ENCODE data around the gene PUM1. TPM values are rescaled to one million over a fixed set of nuclear protein-coding genes. Genes with fewer than 3 reads are reported as not detected.

The PUM1 gene
- total and polyA plus RNA-seq, 10 of the 15 experiments (the other 5 are each of a cell fraction or from before 2014, with no cell fraction given): 21.4 to 75.3 (median 42.4) TPM

DNA sequence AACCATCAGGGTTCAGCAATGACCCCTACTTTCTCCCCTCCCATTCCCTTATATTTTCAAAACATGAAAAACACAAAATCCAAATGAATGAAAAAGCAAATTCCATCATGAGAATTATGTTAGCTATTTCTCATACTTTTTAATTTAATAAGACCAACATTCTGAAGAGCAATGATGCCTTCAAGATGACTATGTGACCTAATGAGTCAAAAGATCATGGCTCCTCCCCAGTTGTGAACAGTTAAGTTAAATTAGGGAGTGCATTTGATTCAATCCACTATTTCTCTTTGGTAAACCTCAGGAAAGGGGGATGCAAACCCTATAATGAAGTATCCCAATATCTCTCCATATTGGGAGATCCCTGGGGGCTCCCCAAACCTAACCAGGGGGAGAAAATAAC, 36.5 kb downstream of the PUM1 start:
- H4K20me1 ChIP-seq (ENCODE audit: control insufficient read depth, insufficient read depth): peaks cover 3% of the 10 kb centered on the region; the same call in 1 of the 2 replicates
- H3K9ac ChIP-seq (ENCODE audit: control insufficient read depth, insufficient read depth, low read length): no peak overlapping the region
- ChIA-PET RAD21 (ENCODE audit: unreplicated experiment) (interaction anchor here (1.3 kb wide), 1 partner anchor 17 kb away, joined by 4 read pairs; no protein-coding TSS in a partner anchor), CTCF (no interaction called here), SMC1A (ENCODE audit: uncharacterized antibody, unreplicated experiment) (interaction anchor here (1.8 kb wide), 1 partner anchor 17 kb away, joined by 6 read pairs; no protein-coding TSS in a partner anchor), POLR2A (interaction anchor here (0.8 kb wide), 1 partner anchor 103 kb away, joined by 10 read pairs; no protein-coding TSS in a partner anchor)
- no peak overlapping the region for H2AFZ ChIP-seq (ENCODE audit: control insufficient read depth, low read depth, low read length)
- FAIRE-seq (no peak), ATAC-seq (no peak), DNase-seq (ENCODE audit: low read depth, low spot score) (no peak)
- H3K4me3 ChIP-seq: no peak overlapping the region
- in situ Hi-C loops (cut with MboI) (no loop called here), intact Hi-C loops (cut with micrococcal nuclease; ENCODE audit: unreplicated experiment) (no loop called here)
- H3K27me3 ChIP-seq (replicated peaks in 1 of 2; ENCODE audit: control insufficient read depth in 2 of 2, insufficient read depth in 2 of 2, low read length in 1 of 2): no peaks in the 10 kb centered on the region
- peaks cover 87% of the 10 kb centered on the region for H3K79me2 ChIP-seq (ENCODE audit: control insufficient read depth, insufficient read depth, low read length)
- H3K9me3 ChIP-seq (replicated peaks; ENCODE audit: control insufficient read depth, insufficient read depth, low read length): no peaks in the 10 kb centered on the region
- peaks cover 20% of the 10 kb centered on the region for H3K4me1 ChIP-seq (ENCODE audit: control insufficient read depth, insufficient read depth, low read length)
- TF ChIP-seq, protein P1, sequence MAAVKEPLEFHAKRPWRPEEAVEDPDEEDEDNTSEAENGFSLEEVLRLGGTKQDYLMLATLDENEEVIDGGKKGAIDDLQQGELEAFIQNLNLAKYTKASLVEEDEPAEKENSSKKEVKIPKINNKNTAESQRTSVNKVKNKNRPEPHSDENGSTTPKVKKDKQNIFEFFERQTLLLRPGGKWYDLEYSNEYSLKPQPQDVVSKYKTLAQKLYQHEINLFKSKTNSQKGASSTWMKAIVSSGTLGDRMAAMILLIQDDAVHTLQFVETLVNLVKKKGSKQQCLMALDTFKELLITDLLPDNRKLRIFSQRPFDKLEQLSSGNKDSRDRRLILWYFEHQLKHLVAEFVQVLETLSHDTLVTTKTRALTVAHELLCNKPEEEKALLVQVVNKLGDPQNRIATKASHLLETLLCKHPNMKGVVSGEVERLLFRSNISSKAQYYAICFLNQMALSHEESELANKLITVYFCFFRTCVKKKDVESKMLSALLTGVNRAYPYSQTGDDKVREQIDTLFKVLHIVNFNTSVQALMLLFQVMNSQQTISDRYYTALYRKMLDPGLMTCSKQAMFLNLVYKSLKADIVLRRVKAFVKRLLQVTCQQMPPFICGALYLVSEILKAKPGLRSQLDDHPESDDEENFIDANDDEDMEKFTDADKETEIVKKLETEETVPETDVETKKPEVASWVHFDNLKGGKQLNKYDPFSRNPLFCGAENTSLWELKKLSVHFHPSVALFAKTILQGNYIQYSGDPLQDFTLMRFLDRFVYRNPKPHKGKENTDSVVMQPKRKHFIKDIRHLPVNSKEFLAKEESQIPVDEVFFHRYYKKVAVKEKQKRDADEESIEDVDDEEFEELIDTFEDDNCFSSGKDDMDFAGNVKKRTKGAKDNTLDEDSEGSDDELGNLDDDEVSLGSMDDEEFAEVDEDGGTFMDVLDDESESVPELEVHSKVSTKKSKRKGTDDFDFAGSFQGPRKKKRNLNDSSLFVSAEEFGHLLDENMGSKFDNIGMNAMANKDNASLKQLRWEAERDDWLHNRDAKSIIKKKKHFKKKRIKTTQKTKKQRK (IDR thresholded peaks at IDR 0.05; ENCODE audit: low read depth, low read length): no peak
- peak overlapping the region; percentile 45; the same call in 1 of the 2 replicates for H3K4me2 ChIP-seq (ENCODE audit: control insufficient read depth, insufficient read depth)
- peak overlapping the region; percentile 33; the same call in 1 of the 2 replicates for H3K27ac ChIP-seq (ENCODE audit: control insufficient read depth, insufficient read depth)
- no TSS peak for BruUV-seq (replicated peaks)
- peaks cover 1 to 14% of the 10 kb centered on the region in 2 experiments for H3K36me3 ChIP-seq (ENCODE audit: control insufficient read depth in 2 of 2, insufficient read depth in 2 of 2, low read length in 1 of 2)

All from GM12878 (cell line).